ENCODE data around the gene CABP2. TPM values are rescaled to one million over a fixed set of nuclear protein-coding genes. Genes with fewer than 3 reads are reported as not detected.

CABP2 gene
- total RNA-seq, 1 experiment from 2014 or later: not detected

- Histone ChIP-seq H3K27me3 (ENCODE audit: low read length) (no peaks in the 10 kb centered on the region), H3K9me3 (ENCODE audit: low read length) (no peaks in the 10 kb centered on the region), H3K4me3 (ENCODE audit: low read length) (peak overlapping the region; percentile 96), H3K27ac (ENCODE audit: low read length) (peak overlapping the region; percentile 95), H3K9ac (ENCODE audit: low read length) (peak overlapping the region; percentile 71), H3K79me2 (ENCODE audit: low read length) (peaks cover 31% of the 10 kb centered on the region), H2AFZ (ENCODE audit: low read length) (peak overlapping the region; percentile 68), H3K4me1 (ENCODE audit: insufficient read depth, low read length) (peaks cover 33% of the 10 kb centered on the region), H3K4me2 (ENCODE audit: low read length) (peak overlapping the region; percentile 95), H3K36me3 (ENCODE audit: low read depth, low read length) (no peaks in the 10 kb centered on the region), H3K9me2 (replicated peaks; ENCODE audit: low read length) (no peaks in the 10 kb centered on the region), H3F3A (ENCODE audit: low read length, unreplicated experiment) (no peaks in the 10 kb centered on the region), H4K20me1 (ENCODE audit: low read length) (peaks cover 4% of the 10 kb centered on the region; the same call in 1 of the 2 replicates)
- BruUV-seq (replicated peaks): no TSS peak
- intact Hi-C loops (cut with micrococcal nuclease): loop anchor here (2.0 kb wide), 1 partner anchor 21 kb away; the partner anchor contains the start of gene AIP
- DNase-seq: peak; percentile 12
- POLR2A ChIA-PET (ENCODE audit: unreplicated experiment): no interaction called here
- ATAC-seq: no peak
- TF ChIP-seq EZH2 (IDR thresholded peaks at IDR 0.05; ENCODE audit: low read length, unreplicated experiment): no peak
- TF ChIP-seq CTCF (conservative IDR thresholded peaks at IDR 0.05; ENCODE audit: low read depth, low read length): no peak
- no peak for TF ChIP-seq EZH2phosphoT487 (IDR thresholded peaks at IDR 0.05; ENCODE audit: borderline replicate concordance, low read length)
- CTCF ChIA-PET: no interaction called here
These were observed 19.0 kb downstream of the CABP2 start for GRCh38 chr11:67504005-67504949.

GRCh38 chr11:67503119-67504004, 19.9 kb downstream of the CABP2 start:
- Histone ChIP-seq H3K9me3 (ENCODE audit: low read length) (no peaks in the 10 kb centered on the region), H3F3A (ENCODE audit: low read length, unreplicated experiment) (no peaks in the 10 kb centered on the region), H3K4me2 (ENCODE audit: low read length) (peak overlapping the region; percentile 95), H3K9ac (ENCODE audit: low read length) (no peak overlapping the region), H3K9me2 (replicated peaks; ENCODE audit: low read length) (no peaks in the 10 kb centered on the region), H3K27me3 (ENCODE audit: low read length) (no peaks in the 10 kb centered on the region), H3K79me2 (ENCODE audit: low read length) (peaks cover 31% of the 10 kb centered on the region), H2AFZ (ENCODE audit: low read length) (no peak overlapping the region), H3K4me3 (ENCODE audit: low read length) (peak overlapping the region; percentile 96), H4K20me1 (ENCODE audit: low read length) (peaks cover 4% of the 10 kb centered on the region; the same call in 1 of the 2 replicates), H3K36me3 (ENCODE audit: low read depth, low read length) (no peaks in the 10 kb centered on the region), H3K27ac (ENCODE audit: low read length) (no peak overlapping the region), H3K4me1 (ENCODE audit: insufficient read depth, low read length) (peaks cover 28% of the 10 kb centered on the region)
- TF ChIP-seq EZH2phosphoT487 (IDR thresholded peaks at IDR 0.05; ENCODE audit: borderline replicate concordance, low read length): no peak
- no peak for TF ChIP-seq CTCF (conservative IDR thresholded peaks at IDR 0.05; ENCODE audit: low read depth, low read length)
- no peak for TF ChIP-seq EZH2 (IDR thresholded peaks at IDR 0.05; ENCODE audit: low read length, unreplicated experiment)
- intact Hi-C loops (cut with micrococcal nuclease): loop anchor here (2.0 kb wide), 1 partner anchor 21 kb away; the partner anchor contains the start of gene AIP
- no peak for DNase-seq
- ChIA-PET POLR2A (ENCODE audit: unreplicated experiment) (no interaction called here), CTCF (no interaction called here)
- no TSS peak for BruUV-seq (replicated peaks)
- ATAC-seq: no peak

Measured in PC-3 (cell line).